Measurements from ENCODE around the gene PRR35. TPM values are rescaled to one million over a fixed set of nuclear protein-coding genes. Genes with fewer than 3 reads are reported as not detected.

PRR35 gene
- total and polyA plus RNA-seq, 5 experiments from 2014 or later, result not detected

DNA sequence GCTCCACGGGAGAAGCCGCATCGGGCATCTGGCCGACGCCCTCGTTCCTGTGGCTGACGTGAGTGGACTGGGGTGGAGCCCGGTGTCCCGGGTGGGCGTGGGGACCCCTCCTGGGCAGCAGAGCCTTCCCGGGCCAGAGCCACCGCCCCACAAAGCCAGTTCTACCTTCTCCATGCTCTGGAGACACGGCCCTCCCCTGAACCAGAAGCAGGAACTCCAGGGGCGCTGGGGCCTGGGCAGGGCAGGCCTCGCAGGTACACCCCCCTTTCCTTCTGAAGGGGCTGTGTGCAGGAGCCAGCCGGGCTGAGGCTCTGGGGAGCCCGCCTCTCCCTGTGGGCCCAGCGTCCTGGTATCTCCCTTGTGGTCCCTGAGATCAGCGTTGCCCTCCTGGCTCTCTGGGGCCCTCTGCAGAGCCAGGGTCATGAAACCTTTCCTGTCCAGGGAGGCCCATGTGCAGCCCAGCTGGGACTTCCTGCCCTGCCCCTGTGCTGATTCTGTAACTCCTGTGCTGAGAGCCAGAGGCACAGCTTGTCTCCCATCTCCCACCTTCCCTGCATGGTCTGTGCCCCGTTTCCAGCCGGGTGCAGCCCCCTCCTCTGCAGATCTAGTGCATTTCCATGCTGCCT lies 16.1 kb downstream of the PRR35 start:
- Mint-ChIP-seq H3K4me1 (peaks cover 7 to 14% (median 9%) of the 10 kb centered on the region in 4 donors), H3K27me3 (no peaks in the 10 kb centered on the region), H3K27ac (no peak overlapping the region), H3K36me3 (peaks cover 0 to 2% (median 0%) of the 10 kb centered on the region in 3 donors), H3K9me3 (no peaks in the 10 kb centered on the region), H3K4me3 (no peak overlapping the region)
- DNase-seq (no peak), ATAC-seq (no peak)
- POLR2A ChIA-PET, result interaction anchor here (0.5 to 1.4 kb wide), 2 partner anchors 11 to 49 kb away, joined by 3 to 4 read pairs; partner anchors contain the start of gene CAPN15

DNA sequence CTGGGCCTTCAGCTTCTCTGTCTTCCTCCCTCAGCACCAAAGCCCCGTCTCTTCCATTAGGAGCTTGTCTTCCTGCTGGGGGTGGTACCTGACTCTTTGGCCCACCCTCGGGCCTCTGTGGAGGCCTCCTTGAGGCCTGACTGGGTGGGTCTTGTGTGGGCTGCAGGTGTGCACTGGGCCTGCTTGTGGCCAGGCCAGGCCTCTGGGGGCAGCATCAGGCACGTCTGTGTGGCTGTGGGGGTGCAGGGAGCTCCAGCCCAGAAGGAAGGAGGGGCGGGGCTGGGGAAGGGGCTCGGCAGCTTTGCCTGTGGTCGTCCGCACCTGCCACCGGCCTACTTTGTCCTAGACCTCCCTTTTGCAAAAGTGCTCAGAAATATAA lies 16.6 kb downstream of the PRR35 start:
- no peaks in the 10 kb centered on the region for H3K27me3 Mint-ChIP-seq
- POLR2A ChIA-PET, result interaction anchor here (0.5 kb wide), 1 partner anchor 50 kb away, joined by 4 read pairs; the partner anchor contains the start of gene CAPN15
- no peak for DNase-seq
- H3K27ac Mint-ChIP-seq, result no peak overlapping the region
- H3K4me3 Mint-ChIP-seq, result no peak overlapping the region
- peaks cover 2 to 9% (median 4%) of the 10 kb centered on the region in 4 donors for H3K4me1 Mint-ChIP-seq
- no peaks in the 10 kb centered on the region for H3K9me3 Mint-ChIP-seq
- no peak for ATAC-seq
- H3K36me3 Mint-ChIP-seq, result peaks cover 0 to 2% (median 0%) of the 10 kb centered on the region in 3 donors

DNA sequence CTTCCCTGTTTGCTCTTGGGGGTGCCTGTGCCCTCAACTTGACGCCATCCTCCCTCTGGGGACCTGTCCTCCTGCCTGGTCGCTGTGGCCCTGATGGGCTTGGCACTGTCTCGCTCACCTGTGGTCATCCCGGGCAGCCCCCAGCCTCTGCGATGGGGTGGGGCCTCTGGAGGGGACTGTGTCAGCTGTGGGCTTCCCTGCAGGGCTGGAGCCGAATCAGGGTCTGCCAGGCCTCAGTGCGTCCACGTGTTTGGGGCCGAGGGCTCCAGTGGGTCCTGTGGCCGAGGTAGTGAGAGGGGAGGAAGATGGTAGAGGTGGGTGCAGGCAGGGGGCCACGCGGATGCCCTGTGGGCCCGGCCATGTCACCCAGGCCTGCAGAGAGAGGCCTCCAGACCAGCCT lies 17.6 kb downstream of the PRR35 start:
- Mint-ChIP-seq H3K36me3 (peaks cover 0 to 2% (median 0%) of the 10 kb centered on the region in 3 donors), H3K4me3 (no peak overlapping the region), H3K27me3 (no peaks in the 10 kb centered on the region), H3K27ac (no peak overlapping the region), H3K4me1 (peaks cover 0 to 5% (median 2%) of the 10 kb centered on the region in 4 donors), H3K9me3 (no peaks in the 10 kb centered on the region)
- ATAC-seq (no peak), DNase-seq (no peak)
- POLR2A ChIA-PET, result interaction anchor here (0.6 to 2.5 kb wide), 2 partner anchors 11 to 76 kb away, joined by 3 to 10 read pairs; no protein-coding TSS in a partner anchor

DNA sequence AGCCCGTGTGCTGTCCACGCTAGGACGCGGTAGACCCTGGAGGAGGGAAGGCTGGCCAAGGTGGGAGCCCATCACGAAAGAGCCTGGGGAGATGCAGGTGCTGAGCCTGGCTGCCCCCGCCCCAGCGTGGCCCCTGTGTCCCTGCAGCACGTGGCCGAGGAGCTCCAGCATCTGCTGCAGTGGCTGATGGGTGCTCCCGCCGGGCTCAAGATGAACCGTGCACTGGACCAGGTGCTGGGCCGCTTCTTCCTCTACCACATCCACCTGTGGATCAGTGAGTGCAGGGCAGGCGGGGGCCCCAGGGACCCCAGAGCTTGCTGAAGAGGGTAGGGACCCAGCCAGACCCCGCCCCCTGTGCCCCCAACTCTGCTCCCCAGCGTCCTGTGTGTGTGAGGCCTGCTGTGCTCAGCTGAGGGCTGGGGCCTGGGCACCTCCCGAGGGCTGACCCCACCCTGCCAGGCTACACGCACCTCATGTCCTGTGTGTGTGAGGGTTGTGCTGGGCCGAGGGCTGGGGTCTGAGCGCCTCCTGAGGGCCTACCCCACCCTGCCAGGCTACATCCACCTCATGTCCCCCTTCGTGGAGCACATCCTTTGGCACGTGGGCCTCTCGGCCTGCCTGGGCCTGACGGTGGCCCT lies 18.2 kb downstream of the PRR35 start:
- no peak overlapping the region for H3K27ac Mint-ChIP-seq
- no peak for ATAC-seq

DNA sequence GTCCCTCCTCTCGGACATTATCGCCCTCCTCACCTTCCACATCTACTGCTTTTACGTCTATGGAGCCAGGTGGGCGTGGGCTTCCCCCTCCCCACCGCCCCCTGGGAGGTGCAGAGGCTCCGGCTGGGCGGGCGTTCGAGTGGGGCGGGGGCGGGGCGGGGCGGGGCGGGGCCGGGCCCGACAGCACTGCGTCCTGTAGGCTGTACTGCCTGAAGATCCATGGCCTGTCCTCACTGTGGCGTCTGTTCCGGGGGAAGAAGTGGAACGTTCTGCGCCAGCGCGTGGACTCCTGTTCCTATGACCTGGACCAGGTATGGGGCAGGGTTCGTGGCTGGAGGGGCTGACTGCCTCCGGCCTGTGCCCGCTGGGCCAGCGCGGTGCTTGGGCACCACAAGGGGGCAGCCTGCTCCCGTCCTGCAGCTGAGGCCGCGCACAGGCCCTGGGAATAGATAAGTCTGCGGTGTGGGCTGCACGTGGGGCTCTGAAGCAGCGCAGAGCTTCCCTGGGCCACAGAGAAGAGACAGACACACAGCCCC lies 18.7 kb downstream of the PRR35 start:
- POLR2A ChIA-PET, result interaction anchor here (1.5 to 2.5 kb wide), 2 partner anchors 10 to 57 kb away, joined by 3 to 10 read pairs; partner anchors contain the start of gene METTL26
- no peak overlapping the region for H3K4me3 Mint-ChIP-seq
- H3K27me3 Mint-ChIP-seq, result no peaks in the 10 kb centered on the region
- ATAC-seq (peak; percentile 95 to 96), DNase-seq (peak; percentile 44 to 79 (median 60))
- peaks cover 0 to 5% (median 2%) of the 10 kb centered on the region in 4 donors for H3K4me1 Mint-ChIP-seq
- peaks cover 0 to 2% (median 0%) of the 10 kb centered on the region in 3 donors for H3K36me3 Mint-ChIP-seq
- H3K9me3 Mint-ChIP-seq, result no peaks in the 10 kb centered on the region
- H3K27ac Mint-ChIP-seq, result no peak overlapping the region

More for the DNA sequence above, 18.2 kb downstream of the PRR35 start:
- DNase-seq, result no peak
- peaks cover 0 to 5% (median 2%) of the 10 kb centered on the region in 4 donors for H3K4me1 Mint-ChIP-seq
- H3K4me3 Mint-ChIP-seq, result no peak overlapping the region
- POLR2A ChIA-PET, result interaction anchor here (0.6 to 2.5 kb wide), 3 partner anchors 10 to 77 kb away, joined by 3 to 10 read pairs (median 3); partner anchors contain the start of gene METTL26
- H3K9me3 Mint-ChIP-seq, result no peaks in the 10 kb centered on the region
- H3K27me3 Mint-ChIP-seq, result no peaks in the 10 kb centered on the region
- H3K36me3 Mint-ChIP-seq, result peaks cover 0 to 2% (median 0%) of the 10 kb centered on the region in 3 donors

DNA sequence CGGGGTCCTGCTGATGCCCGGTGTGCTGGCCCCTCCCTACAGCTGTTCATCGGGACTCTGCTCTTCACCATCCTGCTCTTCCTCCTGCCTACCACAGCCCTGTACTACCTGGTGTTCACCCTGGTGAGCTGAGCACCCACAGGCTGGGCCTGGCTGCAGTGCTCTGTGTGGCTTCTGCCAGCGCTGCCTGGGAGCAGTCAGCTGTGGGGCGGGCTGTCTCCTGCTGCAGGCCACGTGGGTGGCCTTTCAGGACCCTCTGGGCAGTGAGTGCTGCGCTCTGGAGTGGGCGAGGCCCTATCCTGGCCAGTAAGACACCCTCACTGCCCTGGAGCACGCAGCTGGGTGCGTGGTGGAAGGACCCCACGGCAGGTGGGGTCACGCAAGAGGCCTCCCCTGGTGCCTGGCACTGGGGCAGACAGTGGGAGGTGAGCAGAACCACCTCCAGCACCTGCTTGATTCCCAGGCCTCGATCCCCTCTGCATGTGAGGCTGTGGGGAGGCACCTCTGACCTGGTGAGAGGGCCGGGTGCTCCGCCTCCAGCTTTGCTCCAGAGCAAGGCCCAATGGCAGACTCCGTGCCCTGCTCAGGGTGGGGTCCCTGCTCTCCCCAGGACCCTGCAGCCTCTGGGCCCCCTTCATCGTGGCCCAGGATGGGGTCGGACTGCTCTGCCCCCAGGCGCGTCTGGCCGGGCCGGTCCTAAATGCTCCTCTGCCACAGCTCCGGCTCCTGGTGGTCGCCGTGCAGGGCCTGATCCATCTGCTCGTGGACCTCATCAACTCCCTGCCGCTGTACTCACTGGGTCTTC lies 20.1 kb downstream of the PRR35 start:
- no peak overlapping the region for H3K4me3 Mint-ChIP-seq
- ATAC-seq (no peak), DNase-seq (no peak)
- H3K27ac Mint-ChIP-seq, result no peak overlapping the region
- H3K27me3 Mint-ChIP-seq, result no peaks in the 10 kb centered on the region
- peaks cover 0 to 5% (median 2%) of the 10 kb centered on the region in 4 donors for H3K4me1 Mint-ChIP-seq
- POLR2A ChIA-PET, result interaction anchor here (2.5 kb wide), 1 partner anchor 8 kb away, joined by 10 read pairs; no protein-coding TSS in a partner anchor
- no peaks in the 10 kb centered on the region for H3K9me3 Mint-ChIP-seq
- no peaks in the 10 kb centered on the region for H3K36me3 Mint-ChIP-seq

DNA sequence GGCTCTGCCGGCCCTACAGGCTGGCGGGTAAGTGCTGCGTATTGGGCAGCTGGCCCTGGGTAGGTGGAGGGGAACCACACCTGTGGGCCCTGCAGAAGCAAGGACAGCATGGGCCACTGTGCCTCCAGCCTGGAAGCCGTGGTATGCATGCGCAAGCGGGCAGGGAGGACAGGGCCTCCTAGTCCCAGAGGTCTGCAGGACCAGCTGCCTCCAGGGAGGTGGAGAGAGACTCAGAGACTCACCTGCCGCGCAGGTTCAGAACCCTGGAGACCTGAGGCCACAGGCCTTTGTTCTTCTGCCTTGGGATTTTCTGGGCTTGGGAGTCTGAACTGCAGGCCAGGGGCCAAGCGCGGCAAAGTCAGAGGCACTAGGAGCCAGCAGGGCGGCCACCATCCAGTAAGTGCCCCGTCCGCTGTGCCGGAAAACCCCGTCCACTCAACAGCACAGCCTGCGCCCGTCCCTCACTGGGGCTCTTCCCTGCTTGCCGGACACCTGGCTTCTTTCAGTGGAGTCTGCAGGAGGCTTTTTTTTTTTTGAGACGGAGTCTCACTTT lies 20.8 kb downstream of the PRR35 start:
- Mint-ChIP-seq H3K27ac (no peak overlapping the region), H3K4me3 (no peak overlapping the region), H3K4me1 (peaks cover 0 to 5% (median 4%) of the 10 kb centered on the region in 4 donors), H3K9me3 (no peaks in the 10 kb centered on the region), H3K27me3 (no peaks in the 10 kb centered on the region), H3K36me3 (no peaks in the 10 kb centered on the region)
- ATAC-seq, result no peak
- DNase-seq, result no peak
- POLR2A ChIA-PET, result interaction anchor here (0.7 kb wide), 1 partner anchor 31 kb away, joined by 3 read pairs; no protein-coding TSS in a partner anchor

DNA sequence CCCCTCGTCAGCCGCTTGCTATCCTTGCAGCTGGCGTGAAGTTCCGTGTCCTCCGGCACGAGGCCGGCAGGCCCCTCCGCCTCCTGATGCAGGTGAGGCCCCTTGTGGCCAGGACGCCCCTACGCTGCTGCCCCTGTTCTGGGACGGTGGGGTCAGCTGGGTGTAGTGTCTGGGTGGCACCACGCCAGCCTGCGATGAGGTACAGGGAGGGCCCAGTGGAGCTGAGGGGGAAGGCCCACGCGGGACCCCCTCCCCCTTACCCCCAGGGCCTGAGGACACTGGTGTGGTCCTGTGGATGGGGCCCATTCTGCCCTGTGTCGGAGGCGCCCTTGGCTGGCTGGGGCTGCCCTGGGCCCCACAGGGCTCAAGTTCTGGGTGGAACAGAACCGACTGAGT lies 22.0 kb downstream of the PRR35 start:
- H3K36me3 Mint-ChIP-seq, result no peaks in the 10 kb centered on the region
- POLR2A ChIA-PET, result interaction anchor here (0.6 to 0.7 kb wide), 2 partner anchors 13 to 1681 kb away, joined by 3 to 5 read pairs; no protein-coding TSS in a partner anchor

DNA sequence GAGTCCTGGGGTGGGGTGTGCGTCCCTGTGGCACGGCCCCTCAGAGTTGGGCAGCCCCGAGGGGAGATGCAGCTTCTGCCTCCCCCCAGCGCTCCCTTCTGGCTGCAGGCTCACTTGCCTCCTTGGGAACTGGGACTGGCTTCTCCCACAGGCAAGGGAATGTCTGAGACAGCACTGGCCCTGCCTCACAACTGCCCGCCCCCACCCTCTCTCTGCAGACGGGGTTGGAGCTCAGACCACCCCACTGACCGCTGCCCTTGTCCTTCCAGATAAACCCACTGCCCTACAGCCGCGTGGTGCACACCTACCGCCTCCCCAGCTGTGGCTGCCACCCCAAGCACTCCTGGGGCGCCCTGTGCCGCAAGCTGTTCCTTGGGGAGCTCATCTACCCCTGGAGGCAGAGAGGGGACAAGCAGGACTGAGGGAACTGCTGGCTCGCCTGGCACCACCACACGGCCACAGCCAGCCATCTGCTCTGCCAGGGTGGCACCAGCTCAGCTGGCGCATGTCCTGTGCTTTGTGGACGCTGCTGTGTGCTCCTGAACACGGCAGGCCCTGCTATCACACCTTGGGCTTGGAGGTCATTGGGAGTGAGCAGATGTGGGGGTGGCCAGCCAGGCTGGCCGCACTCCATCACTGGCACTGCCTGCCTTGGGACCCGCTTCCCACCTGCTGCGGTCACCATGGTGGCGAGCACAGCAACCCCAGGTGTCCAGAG lies 22.6 kb downstream of the PRR35 start:
- peaks cover 0 to 9% (median 4%) of the 10 kb centered on the region in 4 donors for H3K4me1 Mint-ChIP-seq
- POLR2A ChIA-PET, result interaction anchor here (0.6 kb wide), 1 partner anchor 13 kb away, joined by 3 read pairs; no protein-coding TSS in a partner anchor
- no peaks in the 10 kb centered on the region for H3K36me3 Mint-ChIP-seq

More for the DNA sequence above, 22.0 kb downstream of the PRR35 start:
- H3K9me3 Mint-ChIP-seq, result no peaks in the 10 kb centered on the region
- DNase-seq (no peak), ATAC-seq (no peak)
- H3K27me3 Mint-ChIP-seq, result no peaks in the 10 kb centered on the region
- H3K4me1 Mint-ChIP-seq, result peaks cover 0 to 5% (median 2%) of the 10 kb centered on the region in 4 donors
- no peak overlapping the region for H3K27ac Mint-ChIP-seq
- H3K4me3 Mint-ChIP-seq, result no peak overlapping the region

DNA sequence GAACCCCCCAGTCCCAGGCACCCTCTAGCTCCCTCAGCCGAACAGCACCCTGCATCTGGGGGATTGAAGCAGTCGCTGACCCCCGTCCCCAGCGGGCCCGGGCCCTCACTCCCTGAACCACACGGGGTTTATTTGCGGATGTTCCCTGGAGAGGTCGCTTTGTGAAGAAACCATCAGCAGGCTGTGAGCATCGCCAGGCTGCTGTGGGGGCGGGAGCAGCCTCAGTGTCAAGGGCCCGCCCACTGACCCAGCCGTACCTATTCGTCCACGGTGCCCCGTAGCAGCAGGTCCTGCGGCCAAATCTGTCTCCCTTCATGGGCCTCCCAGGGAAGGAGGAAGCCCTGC lies 23.2 kb downstream of the PRR35 start:
- Mint-ChIP-seq H3K4me1 (peaks cover 3 to 14% (median 8%) of the 10 kb centered on the region in 4 donors), H3K27ac (no peak overlapping the region), H3K4me3 (no peak overlapping the region), H3K27me3 (no peaks in the 10 kb centered on the region), H3K9me3 (no peaks in the 10 kb centered on the region), H3K36me3 (no peaks in the 10 kb centered on the region)
- DNase-seq (no peak), ATAC-seq (no peak)
- POLR2A ChIA-PET, result interaction anchor here (0.9 kb wide), 1 partner anchor 16 kb away, joined by 3 read pairs; no protein-coding TSS in a partner anchor

More for the DNA sequence above, 22.6 kb downstream of the PRR35 start:
- DNase-seq (no peak), ATAC-seq (no peak)
- H3K27ac Mint-ChIP-seq, result no peak overlapping the region
- H3K9me3 Mint-ChIP-seq, result no peaks in the 10 kb centered on the region
- H3K27me3 Mint-ChIP-seq, result no peaks in the 10 kb centered on the region
- H3K4me3 Mint-ChIP-seq, result no peak overlapping the region

DNA sequence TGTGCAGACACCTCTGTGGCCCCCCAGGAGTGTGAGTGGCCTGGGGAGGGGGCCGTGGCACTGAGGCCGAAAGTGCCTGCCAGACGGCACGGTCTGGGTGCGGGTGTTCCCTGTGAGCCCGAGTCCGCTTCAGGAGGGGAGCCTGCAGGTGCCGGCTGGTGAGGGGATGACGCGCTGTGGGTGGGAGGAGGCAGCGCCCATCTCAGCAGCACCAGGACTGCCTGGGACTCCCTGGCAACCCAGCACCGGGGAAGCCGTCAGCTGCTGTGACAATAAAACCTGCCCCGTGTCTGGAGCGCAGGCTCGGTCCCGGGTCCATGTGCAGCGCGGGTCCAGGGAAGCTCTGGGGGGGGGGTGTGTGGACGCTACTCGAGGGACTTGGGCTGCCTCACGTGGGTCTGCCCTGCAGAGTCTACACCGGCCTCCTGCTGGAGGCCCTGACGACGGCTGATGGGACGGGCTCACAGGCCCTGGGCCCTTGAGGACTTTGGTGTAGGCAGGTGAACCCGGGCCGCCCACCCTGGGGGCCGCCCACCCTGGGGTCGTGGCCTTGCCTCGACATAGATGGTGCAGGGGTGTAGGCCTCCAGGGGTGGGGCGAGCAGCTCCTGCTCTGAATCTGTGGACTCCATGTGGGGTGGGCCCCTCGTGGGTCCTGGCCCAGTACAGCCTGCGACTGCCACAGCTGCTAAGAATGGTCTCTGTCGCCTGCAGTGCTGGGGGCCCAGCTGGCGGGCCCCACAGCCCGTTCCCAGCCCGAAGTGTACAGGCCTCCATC lies 23.8 kb downstream of the PRR35 start:
- peaks cover 6 to 16% (median 11%) of the 10 kb centered on the region in 4 donors for H3K4me1 Mint-ChIP-seq
- no peak for ATAC-seq
- no peak for DNase-seq
- H3K9me3 Mint-ChIP-seq, result no peaks in the 10 kb centered on the region
- POLR2A ChIA-PET, result interaction anchor here (0.7 to 1.3 kb wide), 3 partner anchors 10 to 16 kb away, joined by 3 to 6 read pairs (median 3); no protein-coding TSS in a partner anchor
- H3K36me3 Mint-ChIP-seq, result no peaks in the 10 kb centered on the region
- no peaks in the 10 kb centered on the region for H3K27me3 Mint-ChIP-seq
- H3K4me3 Mint-ChIP-seq, result no peak overlapping the region
- no peak overlapping the region for H3K27ac Mint-ChIP-seq
